Bronchial smooth muscle cell (primary cell): ENCODE measurements around the gene PDCD10. TPM values are rescaled to one million over a fixed set of nuclear protein-coding genes. Genes with fewer than 3 reads are reported as not detected.

Experiments
- total RNA-seq: library from RNA; depleted of rRNA; stranded (reverse); fragments of >200 nt; gene quantifications from 2 replicates; pipeline ENCODE4 v1.2.1, GENCODE V29; 2014

PDCD10 gene
- total RNA-seq = 22.8 and 38.1 TPM in 2 replicates

DNA sequence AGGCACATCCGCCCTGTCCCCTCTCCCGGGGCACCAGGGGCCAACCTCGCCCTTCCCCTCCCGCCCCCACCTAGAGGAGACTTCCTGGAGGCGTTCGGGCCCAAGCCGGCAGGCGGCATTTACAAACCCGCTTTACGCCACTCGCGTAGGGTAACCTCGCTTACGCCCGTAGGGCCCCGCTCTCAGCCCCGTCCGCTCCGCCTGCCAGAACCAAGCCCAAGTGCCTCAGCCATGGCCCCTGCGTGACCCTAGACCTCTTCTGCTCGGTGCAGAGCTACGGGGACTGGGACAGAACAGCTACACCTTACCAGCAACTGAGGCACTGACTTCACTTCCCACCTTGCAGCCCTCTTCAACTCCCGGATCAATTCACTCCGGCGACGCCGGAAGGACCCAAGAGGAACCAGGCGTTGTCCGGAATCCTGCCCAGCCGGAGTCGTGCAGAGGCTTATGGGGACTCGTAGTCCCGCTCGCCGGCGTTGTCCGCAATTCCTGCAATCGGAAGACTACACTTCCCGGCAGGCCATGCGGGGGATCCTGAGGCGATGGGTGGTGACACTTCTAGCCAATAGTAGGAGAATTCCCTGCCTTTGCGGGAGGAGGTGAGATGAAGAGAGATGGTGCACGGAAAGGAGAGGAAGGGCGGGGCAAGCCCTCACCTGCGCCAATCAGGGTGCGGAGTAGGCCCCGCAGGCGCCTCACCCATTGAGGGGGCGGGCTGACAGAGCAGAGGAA lies at the start of gene PDCD10:
TSS of gene PDCD10 (minus strand) at position 395 of the 735 bp plus-strand sequence. CDS start 14,735 bp downstream, outside the sequence.

DNA sequence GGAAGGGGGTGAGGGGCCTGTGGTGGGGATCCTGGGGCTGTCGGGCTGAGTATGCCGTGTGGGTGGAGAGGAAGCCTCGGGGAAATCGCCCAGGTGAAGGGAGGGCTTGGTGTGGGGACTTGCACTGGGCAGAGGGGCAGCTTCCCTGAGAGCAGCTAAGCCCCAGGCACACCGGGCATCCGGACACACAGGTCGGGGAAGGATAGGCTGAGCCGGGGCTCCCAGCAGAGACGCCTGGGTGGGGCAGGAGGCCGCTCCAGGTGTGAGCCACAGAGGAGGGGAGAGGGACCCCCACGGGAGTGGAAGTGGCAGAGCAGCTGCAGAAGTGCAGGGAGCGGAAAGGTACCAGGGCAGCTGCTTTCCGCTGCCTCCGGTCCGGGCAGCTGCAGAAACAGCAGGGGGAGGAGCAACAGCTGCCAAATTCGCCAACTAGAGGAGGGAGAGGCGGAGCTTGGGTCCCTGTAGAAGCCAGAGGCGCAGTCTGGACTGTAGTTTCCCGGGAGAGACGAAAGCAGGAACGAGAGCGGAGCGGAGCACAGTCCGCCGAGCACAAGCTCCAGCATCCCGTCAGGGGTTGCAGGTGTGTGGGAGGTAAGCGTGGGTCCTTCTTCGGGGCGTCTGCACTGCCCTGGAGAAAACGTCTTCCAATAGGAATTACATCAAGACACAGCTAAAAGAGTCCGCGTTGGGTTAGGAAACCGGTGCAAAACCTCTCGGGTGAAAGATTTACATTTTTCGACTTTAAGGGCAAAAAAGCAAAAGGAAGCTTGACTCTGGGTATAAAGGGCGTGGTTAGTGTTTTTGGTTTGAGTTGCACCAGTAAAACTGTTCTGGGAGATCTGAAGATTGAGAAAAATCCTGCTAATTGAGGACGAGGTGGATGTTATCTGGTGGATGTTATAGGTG lies 794 bp upstream of the PDCD10 start, which contains the start of gene SERPINI1:
TSS of gene SERPINI1 (plus strand) at position 489 of the 906 bp plus-strand sequence. CDS start 53,408 bp downstream, outside the sequence.

DNA sequence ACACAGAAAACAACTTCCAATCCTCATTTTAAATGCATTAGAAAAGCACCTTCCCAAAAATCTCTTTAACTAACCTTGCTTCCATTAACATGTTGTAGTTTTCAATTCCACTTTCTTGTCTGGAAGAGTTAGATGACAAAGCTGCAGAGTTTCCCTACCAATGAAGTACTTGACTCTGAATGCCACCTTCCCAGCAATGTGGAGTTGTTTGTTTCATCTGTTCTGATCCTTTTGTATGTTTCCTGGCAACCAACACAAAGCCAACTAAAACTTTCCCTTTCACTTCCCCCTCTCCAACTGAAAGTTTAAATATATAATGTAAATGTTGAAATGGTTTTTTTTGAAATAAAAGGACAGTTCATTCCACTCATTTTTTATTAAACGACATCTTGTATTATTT lies 80.9 kb downstream of the PDCD10 start, which contains the start of gene WDR49:
TSS of gene WDR49 (minus strand) at position 183 of the 400 bp plus-strand sequence. CDS start 517 bp downstream, outside the sequence.

Other genes starting within 250 kb of the PDCD10 start
- under 0.01 and 0.17 TPM in 2 replicates for gene WDR49, start 81.0 kb downstream of the PDCD10 start, total RNA-seq
- 2.3 and 6.1 TPM in 2 replicates for gene SERPINI1, start 829 bp upstream of the PDCD10 start, total RNA-seq